Liver (tissue), 3 donors: ENCODE results near the gene FAM43A.

Source experiments
- EGR1 ChIP-seq, 2 donors: IDR thresholded peaks; 2 replicates each; pipeline ENCODE4 v1.6.1; 2016 to 2018; ENCODE audit warnings: antibody characterized with exemption in 2 of 2, low read depth in 2 of 2
- FOXA1 ChIP-seq: IDR thresholded peaks from 2 replicates; pipeline ENCODE4 v1.6.1; 2016; ENCODE audit warnings: antibody characterized with exemption
- GABPA ChIP-seq, 2 donors: IDR thresholded peaks in 1 of 2; conservative IDR thresholded peaks in 1 of 2; 2 replicates each; pipeline ENCODE4 v1.6.1; 2016; ENCODE audit warnings: antibody characterized with exemption in 2 of 2, mild to moderate bottlenecking in 1 of 2, moderate library complexity in 1 of 2
- JUND ChIP-seq, 2 donors: IDR thresholded peaks; 2 replicates each; pipeline ENCODE4 v1.6.1; 2016; ENCODE audit warnings: antibody characterized with exemption in 2 of 2
- RAD21 ChIP-seq, 2 donors: IDR thresholded peaks; 2 replicates each; pipeline ENCODE4 v1.6.1; 2016; ENCODE audit warnings: antibody characterized with exemption in 2 of 2, mild to moderate bottlenecking in 2 of 2
- RXRA ChIP-seq, 2 donors: IDR thresholded peaks; 2 replicates each; pipeline ENCODE4 v1.6.1; 2017 to 2018; ENCODE audit warnings: antibody characterized with exemption in 2 of 2, mild to moderate bottlenecking in 1 of 2
- SP1 ChIP-seq: IDR thresholded peaks from 2 replicates; pipeline ENCODE4 v1.6.1; 2018; ENCODE audit warnings: antibody characterized with exemption, mild to moderate bottlenecking
- TAF1 ChIP-seq: conservative IDR thresholded peaks from 2 replicates; pipeline ENCODE4 v1.6.1; 2016; ENCODE audit warnings: antibody characterized with exemption, mild to moderate bottlenecking
- TF ChIP-seq, protein P1 (sequence below): fragments of 150-350 bp; IDR thresholded peaks from 2 replicates; pipeline ENCODE4 v1.5.1; 2017; ENCODE audit warnings: improper control_type of control experiment, low read depth, low read length; ENCODE audit not compliant: missing input control
- TF ChIP-seq, protein P2 (sequence below): IDR thresholded peaks from 2 replicates; pipeline ENCODE4 v1.6.1; 2016; ENCODE audit warnings: antibody characterized with exemption, mild to moderate bottlenecking
- TF ChIP-seq, protein P3 (sequence below): IDR thresholded peaks from 2 replicates; pipeline ENCODE4 v1.6.1; 2016; ENCODE audit warnings: antibody characterized with exemption
- TF ChIP-seq, protein P4 (sequence below): IDR thresholded peaks from 2 replicates; pipeline ENCODE4 v1.6.1; 2016; ENCODE audit warnings: antibody characterized with exemption
- donor health status: healthy.
- donor health status: healthy.

DNA sequence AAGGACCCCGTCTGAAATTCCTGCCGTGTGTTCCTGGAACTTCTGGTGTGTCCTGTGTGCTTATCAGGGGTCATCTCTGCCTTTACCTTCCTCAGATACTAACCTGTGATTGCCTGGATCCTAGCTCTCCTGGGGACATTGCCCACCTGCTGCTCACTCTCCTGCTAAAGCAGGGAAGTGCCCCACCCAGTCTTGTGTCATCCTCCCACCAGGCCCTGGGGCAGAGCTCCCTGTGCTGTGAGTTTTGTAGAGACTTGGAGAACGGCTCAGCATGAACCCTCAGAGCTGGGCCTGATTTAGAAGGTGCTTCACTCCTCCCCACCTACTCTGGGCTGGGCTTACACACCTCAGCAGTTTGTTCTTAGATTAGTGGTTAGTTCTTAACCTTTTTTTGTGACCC lies 48.6 kb upstream of the FAM43A start:
- TF ChIP-seq, protein P1, sequence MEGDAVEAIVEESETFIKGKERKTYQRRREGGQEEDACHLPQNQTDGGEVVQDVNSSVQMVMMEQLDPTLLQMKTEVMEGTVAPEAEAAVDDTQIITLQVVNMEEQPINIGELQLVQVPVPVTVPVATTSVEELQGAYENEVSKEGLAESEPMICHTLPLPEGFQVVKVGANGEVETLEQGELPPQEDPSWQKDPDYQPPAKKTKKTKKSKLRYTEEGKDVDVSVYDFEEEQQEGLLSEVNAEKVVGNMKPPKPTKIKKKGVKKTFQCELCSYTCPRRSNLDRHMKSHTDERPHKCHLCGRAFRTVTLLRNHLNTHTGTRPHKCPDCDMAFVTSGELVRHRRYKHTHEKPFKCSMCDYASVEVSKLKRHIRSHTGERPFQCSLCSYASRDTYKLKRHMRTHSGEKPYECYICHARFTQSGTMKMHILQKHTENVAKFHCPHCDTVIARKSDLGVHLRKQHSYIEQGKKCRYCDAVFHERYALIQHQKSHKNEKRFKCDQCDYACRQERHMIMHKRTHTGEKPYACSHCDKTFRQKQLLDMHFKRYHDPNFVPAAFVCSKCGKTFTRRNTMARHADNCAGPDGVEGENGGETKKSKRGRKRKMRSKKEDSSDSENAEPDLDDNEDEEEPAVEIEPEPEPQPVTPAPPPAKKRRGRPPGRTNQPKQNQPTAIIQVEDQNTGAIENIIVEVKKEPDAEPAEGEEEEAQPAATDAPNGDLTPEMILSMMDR: no peak
- TF ChIP-seq, protein P2, sequence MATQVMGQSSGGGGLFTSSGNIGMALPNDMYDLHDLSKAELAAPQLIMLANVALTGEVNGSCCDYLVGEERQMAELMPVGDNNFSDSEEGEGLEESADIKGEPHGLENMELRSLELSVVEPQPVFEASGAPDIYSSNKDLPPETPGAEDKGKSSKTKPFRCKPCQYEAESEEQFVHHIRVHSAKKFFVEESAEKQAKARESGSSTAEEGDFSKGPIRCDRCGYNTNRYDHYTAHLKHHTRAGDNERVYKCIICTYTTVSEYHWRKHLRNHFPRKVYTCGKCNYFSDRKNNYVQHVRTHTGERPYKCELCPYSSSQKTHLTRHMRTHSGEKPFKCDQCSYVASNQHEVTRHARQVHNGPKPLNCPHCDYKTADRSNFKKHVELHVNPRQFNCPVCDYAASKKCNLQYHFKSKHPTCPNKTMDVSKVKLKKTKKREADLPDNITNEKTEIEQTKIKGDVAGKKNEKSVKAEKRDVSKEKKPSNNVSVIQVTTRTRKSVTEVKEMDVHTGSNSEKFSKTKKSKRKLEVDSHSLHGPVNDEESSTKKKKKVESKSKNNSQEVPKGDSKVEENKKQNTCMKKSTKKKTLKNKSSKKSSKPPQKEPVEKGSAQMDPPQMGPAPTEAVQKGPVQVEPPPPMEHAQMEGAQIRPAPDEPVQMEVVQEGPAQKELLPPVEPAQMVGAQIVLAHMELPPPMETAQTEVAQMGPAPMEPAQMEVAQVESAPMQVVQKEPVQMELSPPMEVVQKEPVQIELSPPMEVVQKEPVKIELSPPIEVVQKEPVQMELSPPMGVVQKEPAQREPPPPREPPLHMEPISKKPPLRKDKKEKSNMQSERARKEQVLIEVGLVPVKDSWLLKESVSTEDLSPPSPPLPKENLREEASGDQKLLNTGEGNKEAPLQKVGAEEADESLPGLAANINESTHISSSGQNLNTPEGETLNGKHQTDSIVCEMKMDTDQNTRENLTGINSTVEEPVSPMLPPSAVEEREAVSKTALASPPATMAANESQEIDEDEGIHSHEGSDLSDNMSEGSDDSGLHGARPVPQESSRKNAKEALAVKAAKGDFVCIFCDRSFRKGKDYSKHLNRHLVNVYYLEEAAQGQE: no peak
- TF ChIP-seq GABPA (IDR thresholded peaks at IDR 0.05 in 1 of 2, conservative IDR thresholded peaks at IDR 0.05 in 1 of 2): no peak
- TF ChIP-seq EGR1 (IDR thresholded peaks at IDR 0.05; ENCODE audit: low read depth in 2 of 2): no peak
- no peak for TF ChIP-seq TAF1
- TF ChIP-seq SP1: no peak
- no peak for TF ChIP-seq RAD21 (IDR thresholded peaks at IDR 0.05)
- no peak for TF ChIP-seq RXRA (IDR thresholded peaks at IDR 0.05)
- TF ChIP-seq, protein P3, sequence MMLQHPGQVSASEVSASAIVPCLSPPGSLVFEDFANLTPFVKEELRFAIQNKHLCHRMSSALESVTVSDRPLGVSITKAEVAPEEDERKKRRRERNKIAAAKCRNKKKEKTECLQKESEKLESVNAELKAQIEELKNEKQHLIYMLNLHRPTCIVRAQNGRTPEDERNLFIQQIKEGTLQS: no peak
- TF ChIP-seq, protein P4, sequence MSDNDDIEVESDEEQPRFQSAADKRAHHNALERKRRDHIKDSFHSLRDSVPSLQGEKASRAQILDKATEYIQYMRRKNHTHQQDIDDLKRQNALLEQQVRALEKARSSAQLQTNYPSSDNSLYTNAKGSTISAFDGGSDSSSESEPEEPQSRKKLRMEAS: no peak
- TF ChIP-seq FOXA1: no peak
- no peak for TF ChIP-seq JUND (IDR thresholded peaks at IDR 0.05)
